WTC11 (cell line): ENCODE measurements around the gene CXCR1. TPM values are rescaled to one million over a fixed set of nuclear protein-coding genes. Genes with fewer than 3 reads are reported as not detected.

ENCODE experiments used
- ATAC-seq: fragments of 200-7000 bp; cut with Tn5 transposase; 2 replicates; pipeline ENCODE4 v1.10.0; 2021; ENCODE audit warnings: mild to moderate bottlenecking, moderate library complexity
- CTCF ChIA-PET: fragments of 300-600 bp; sonication (Branson Sonifier 250); formaldehyde crosslinking; loops from one replicate; lab custom pipeline; 2021; ENCODE audit warnings: antibody characterized with exemption; lab: Charles Lee
- POLR2A ChIA-PET: fragments of 350-600 bp; sonication (Branson Sonifier 250); formaldehyde crosslinking; loops from one replicate; lab custom pipeline; 2021; ENCODE audit warnings: antibody characterized with exemption; lab: Charles Lee
- DNase-seq: peaks from one replicate; pipeline ENCODE4 v3.0.0; 2021; ENCODE audit warnings: low spot score
- H3K27ac Mint-ChIP-seq: 2 replicates; pipeline ENCODE4 v1.8.0; 2021; ENCODE audit warnings: mixed read lengths
- H3K27me3 Mint-ChIP-seq: 2 replicates; pipeline ENCODE4 v1.8.0; 2021; ENCODE audit warnings: low read depth, mild to moderate bottlenecking, moderate library complexity, mixed read lengths
- H3K36me3 Mint-ChIP-seq: 2 replicates; pipeline ENCODE4 v1.8.0; 2021; ENCODE audit warnings: mixed read lengths
- H3K4me1 Mint-ChIP-seq: 2 replicates; pipeline ENCODE4 v1.8.0; 2022; ENCODE audit warnings: mixed read lengths
- H3K4me3 Mint-ChIP-seq: 2 replicates; pipeline ENCODE4 v1.8.0; 2021; ENCODE audit warnings: mild to moderate bottlenecking, moderate library complexity, mixed read lengths
- H3K9me3 Mint-ChIP-seq: 2 replicates; pipeline ENCODE4 v1.8.0; 2021; ENCODE audit warnings: mixed read lengths
- CREB1 ChIP-seq: sonication (generic); formaldehyde crosslinking; IDR thresholded peaks from 2 replicates; pipeline ENCODE4 v1.8.0; 2023; ENCODE audit warnings: mild to moderate bottlenecking, missing genetic modification reagents
- ELF4 ChIP-seq: sonication (generic); formaldehyde crosslinking; IDR thresholded peaks from 2 replicates; pipeline ENCODE4 v1.8.1; 2022; ENCODE audit warnings: low read depth, mild to moderate bottlenecking, moderate library complexity, missing genetic modification reagents
- FOXK1 ChIP-seq: sonication (generic); formaldehyde crosslinking; IDR thresholded peaks from 2 replicates; pipeline ENCODE4 v1.8.0; 2022; ENCODE audit warnings: mild to moderate bottlenecking, moderate library complexity, missing genetic modification reagents
- GABPB1 ChIP-seq: sonication (generic); formaldehyde crosslinking; IDR thresholded peaks from 2 replicates; pipeline ENCODE4 v1.8.1; 2023; ENCODE audit warnings: mild to moderate bottlenecking, missing genetic modification reagents
- GRHL2 ChIP-seq: fragments of 250-450 bp; sonication (Bioruptor Pico); IDR thresholded peaks from 2 replicates; pipeline ENCODE4 v1.8.0; 2022; ENCODE audit warnings: mild to moderate bottlenecking, moderate library complexity; ENCODE audit not compliant: insufficient replicate concordance, severe bottlenecking
- KAT7 ChIP-seq: sonication (generic); formaldehyde crosslinking; IDR thresholded peaks from 2 replicates; pipeline ENCODE4 v1.8.1; 2023; ENCODE audit warnings: missing genetic modification reagents, mild to moderate bottlenecking, borderline replicate concordance
- MYBL2 ChIP-seq: sonication (generic); formaldehyde crosslinking; IDR thresholded peaks from 2 replicates; pipeline ENCODE4 v1.8.1; 2023; ENCODE audit warnings: mild to moderate bottlenecking, moderate library complexity, missing genetic modification reagents
- NFE2L1 ChIP-seq: sonication (generic); formaldehyde crosslinking; IDR thresholded peaks from 2 replicates; pipeline ENCODE4 v1.8.1; 2023; ENCODE audit warnings: missing genetic modification reagents
- NR2C2 ChIP-seq: sonication (generic); formaldehyde crosslinking; IDR thresholded peaks from 2 replicates; pipeline ENCODE4 v1.8.0; 2022; ENCODE audit warnings: mild to moderate bottlenecking, missing genetic modification reagents
- NR3C1 ChIP-seq: sonication (generic); formaldehyde crosslinking; conservative IDR thresholded peaks from 2 replicates; pipeline ENCODE4 v1.8.1; 2023; ENCODE audit warnings: low read depth, mild to moderate bottlenecking, missing genetic modification reagents
- OVOL2 ChIP-seq: fragments of 250-450 bp; sonication (Bioruptor Pico); IDR thresholded peaks from 2 replicates; pipeline ENCODE4 v1.9.0; 2021; ENCODE audit warnings: mild to moderate bottlenecking, borderline replicate concordance
- TEAD4 ChIP-seq: sonication (generic); formaldehyde crosslinking; IDR thresholded peaks from 2 replicates; pipeline ENCODE4 v1.8.0; 2022; ENCODE audit warnings: mild to moderate bottlenecking, missing genetic modification reagents
- TP53 ChIP-seq: sonication (generic); formaldehyde crosslinking; IDR thresholded peaks from 2 replicates; pipeline ENCODE4 v1.8.1; 2023; ENCODE audit warnings: mild to moderate bottlenecking, missing genetic modification reagents
- ZNF138 ChIP-seq: sonication (generic); formaldehyde crosslinking; conservative IDR thresholded peaks from 2 replicates; pipeline ENCODE4 v1.8.1; 2022; ENCODE audit warnings: mild to moderate bottlenecking, moderate library complexity, missing genetic modification reagents
- ZNF219 ChIP-seq: sonication (generic); formaldehyde crosslinking; IDR thresholded peaks from 2 replicates; pipeline ENCODE4 v1.8.0; 2023; ENCODE audit warnings: missing genetic modification reagents, mild to moderate bottlenecking, borderline replicate concordance
- ZNF416 ChIP-seq: fragments of 250-450 bp; sonication (Bioruptor Pico); IDR thresholded peaks from 2 replicates; pipeline ENCODE4 v1.9.0; 2021; ENCODE audit warnings: mild to moderate bottlenecking, inconsistent platforms
- total RNA-seq: library from RNA; stranded (reverse); gene quantifications from 3 replicates; pipeline ENCODE4 v1.2.3, GENCODE V29; 2021
- TF ChIP-seq, protein P1 (sequence below): fragments of 200-600 bp; IDR thresholded peaks from 2 replicates; pipeline ENCODE4 v1.8.0; 2022; ENCODE audit warnings: antibody characterized with exemption
- TF ChIP-seq, protein P2 (sequence below): sonication (generic); formaldehyde crosslinking; IDR thresholded peaks from 2 replicates; pipeline ENCODE4 v1.8.1; 2023; ENCODE audit warnings: mild to moderate bottlenecking, missing genetic modification reagents, moderate library complexity
- TF ChIP-seq, protein P3 (sequence below): sonication (generic); formaldehyde crosslinking; IDR thresholded peaks from 2 replicates; pipeline ENCODE4 v1.8.0; 2022; ENCODE audit warnings: mild to moderate bottlenecking, missing genetic modification reagents
- TF ChIP-seq, protein P4 (sequence below): sonication (generic); formaldehyde crosslinking; IDR thresholded peaks from 2 replicates; pipeline ENCODE4 v1.8.0; 2022; ENCODE audit warnings: mild to moderate bottlenecking, missing genetic modification reagents
- TF ChIP-seq, protein P5 (sequence below): sonication (generic); formaldehyde crosslinking; conservative IDR thresholded peaks from 2 replicates; pipeline ENCODE4 v1.8.1; 2022; ENCODE audit warnings: mild to moderate bottlenecking, missing genetic modification reagents
- TF ChIP-seq, protein P6 (sequence below): sonication (generic); formaldehyde crosslinking; IDR thresholded peaks from 2 replicates; pipeline ENCODE4 v1.8.0; 2023; ENCODE audit warnings: missing genetic modification reagents, mild to moderate bottlenecking, borderline replicate concordance

CXCR1 gene
- total RNA-seq, 1 experiment from 2014 or later = not detected

DNA sequence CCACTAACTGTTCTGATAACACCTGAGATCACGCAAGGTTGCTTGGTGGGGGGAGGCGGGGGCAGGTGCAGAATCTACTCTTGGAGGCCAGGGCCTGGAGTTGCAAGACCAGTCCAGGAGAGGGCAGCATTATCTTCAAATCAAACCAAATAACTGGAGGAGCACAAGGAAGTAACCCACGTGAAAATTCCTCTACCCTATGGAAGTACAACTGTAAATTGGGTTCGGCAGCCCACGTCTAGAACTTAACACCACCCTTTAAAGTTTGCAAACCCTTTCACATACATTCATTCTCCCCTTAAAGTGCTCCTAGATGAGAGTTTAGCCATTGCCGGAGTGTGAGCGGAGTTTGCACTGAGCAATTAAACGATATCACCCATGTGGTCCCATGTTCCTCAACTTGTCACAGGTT is 19.6 kb upstream of the CXCR1 start:
- Mint-ChIP-seq H3K9me3 (no peaks in the 10 kb centered on the region), H3K27me3 (peaks cover 3% of the 10 kb centered on the region), H3K4me1 (0 out of 2 replicates have a peak, but pooled peaks cover 3% of the 10 kb centered on the region), H3K36me3 (no peaks in the 10 kb centered on the region), H3K4me3 (no peak overlapping the region), H3K27ac (no peak overlapping the region)
- CTCF ChIA-PET = interaction anchor here (1.0 kb wide), 1 partner anchor 18 kb away, joined by 3 read pairs; no protein-coding TSS in a partner anchor
- POLR2A ChIA-PET = no interaction called here
- ATAC-seq (peak; percentile 95), DNase-seq (peak; percentile 75)
- TF ChIP-seq, protein P1, sequence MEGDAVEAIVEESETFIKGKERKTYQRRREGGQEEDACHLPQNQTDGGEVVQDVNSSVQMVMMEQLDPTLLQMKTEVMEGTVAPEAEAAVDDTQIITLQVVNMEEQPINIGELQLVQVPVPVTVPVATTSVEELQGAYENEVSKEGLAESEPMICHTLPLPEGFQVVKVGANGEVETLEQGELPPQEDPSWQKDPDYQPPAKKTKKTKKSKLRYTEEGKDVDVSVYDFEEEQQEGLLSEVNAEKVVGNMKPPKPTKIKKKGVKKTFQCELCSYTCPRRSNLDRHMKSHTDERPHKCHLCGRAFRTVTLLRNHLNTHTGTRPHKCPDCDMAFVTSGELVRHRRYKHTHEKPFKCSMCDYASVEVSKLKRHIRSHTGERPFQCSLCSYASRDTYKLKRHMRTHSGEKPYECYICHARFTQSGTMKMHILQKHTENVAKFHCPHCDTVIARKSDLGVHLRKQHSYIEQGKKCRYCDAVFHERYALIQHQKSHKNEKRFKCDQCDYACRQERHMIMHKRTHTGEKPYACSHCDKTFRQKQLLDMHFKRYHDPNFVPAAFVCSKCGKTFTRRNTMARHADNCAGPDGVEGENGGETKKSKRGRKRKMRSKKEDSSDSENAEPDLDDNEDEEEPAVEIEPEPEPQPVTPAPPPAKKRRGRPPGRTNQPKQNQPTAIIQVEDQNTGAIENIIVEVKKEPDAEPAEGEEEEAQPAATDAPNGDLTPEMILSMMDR = peak; percentile 57
- TF ChIP-seq KAT7 (CRISPR knock-in tag) (no peak), ZNF416 (CRISPR knock-in tag) (no peak), OVOL2 (CRISPR knock-in tag) (no peak), GABPB1 (CRISPR knock-in tag) (0 out of 2 replicates have a peak, but pooled peaks have one; percentile 20)
- TF ChIP-seq, protein P2, sequence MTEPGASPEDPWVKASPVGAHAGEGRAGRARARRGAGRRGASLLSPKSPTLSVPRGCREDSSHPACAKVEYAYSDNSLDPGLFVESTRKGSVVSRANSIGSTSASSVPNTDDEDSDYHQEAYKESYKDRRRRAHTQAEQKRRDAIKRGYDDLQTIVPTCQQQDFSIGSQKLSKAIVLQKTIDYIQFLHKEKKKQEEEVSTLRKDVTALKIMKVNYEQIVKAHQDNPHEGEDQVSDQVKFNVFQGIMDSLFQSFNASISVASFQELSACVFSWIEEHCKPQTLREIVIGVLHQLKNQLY (CRISPR knock-in tag) = no peak
- TF ChIP-seq, protein P3, sequence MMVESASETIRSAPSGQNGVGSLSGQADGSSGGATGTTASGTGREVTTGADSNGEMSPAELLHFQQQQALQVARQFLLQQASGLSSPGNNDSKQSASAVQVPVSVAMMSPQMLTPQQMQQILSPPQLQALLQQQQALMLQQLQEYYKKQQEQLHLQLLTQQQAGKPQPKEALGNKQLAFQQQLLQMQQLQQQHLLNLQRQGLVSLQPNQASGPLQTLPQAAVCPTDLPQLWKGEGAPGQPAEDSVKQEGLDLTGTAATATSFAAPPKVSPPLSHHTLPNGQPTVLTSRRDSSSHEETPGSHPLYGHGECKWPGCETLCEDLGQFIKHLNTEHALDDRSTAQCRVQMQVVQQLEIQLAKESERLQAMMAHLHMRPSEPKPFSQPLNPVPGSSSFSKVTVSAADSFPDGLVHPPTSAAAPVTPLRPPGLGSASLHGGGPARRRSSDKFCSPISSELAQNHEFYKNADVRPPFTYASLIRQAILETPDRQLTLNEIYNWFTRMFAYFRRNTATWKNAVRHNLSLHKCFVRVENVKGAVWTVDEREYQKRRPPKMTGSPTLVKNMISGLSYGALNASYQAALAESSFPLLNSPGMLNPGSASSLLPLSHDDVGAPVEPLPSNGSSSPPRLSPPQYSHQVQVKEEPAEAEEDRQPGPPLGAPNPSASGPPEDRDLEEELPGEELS (CRISPR knock-in tag) = no peak

DNA sequence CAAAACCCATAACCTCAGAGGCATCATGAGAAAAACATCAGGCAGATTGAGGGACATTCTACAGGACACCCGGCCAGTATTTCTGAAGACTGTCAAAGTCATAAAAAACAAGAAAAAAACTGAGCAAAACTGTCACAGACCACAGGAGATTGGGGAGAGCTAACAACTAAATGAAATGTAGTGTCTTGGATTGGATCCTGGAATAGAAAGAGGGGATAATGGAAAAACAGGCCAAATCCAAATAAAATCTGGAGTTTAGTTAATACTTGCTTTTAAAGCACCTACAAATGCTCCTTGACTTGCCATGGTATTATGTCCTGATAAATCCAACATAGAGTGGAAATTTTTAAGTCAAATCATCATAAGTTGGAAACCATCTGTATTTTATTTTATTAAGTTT is 17.6 kb upstream of the CXCR1 start:
- ATAC-seq (no peak), DNase-seq (no peak)
- ChIA-PET POLR2A (no interaction called here), CTCF (no interaction called here)
- Mint-ChIP-seq H3K9me3 (peaks cover 12% of the 10 kb centered on the region), H3K4me1 (0 out of 2 replicates have a peak, but pooled peaks cover 3% of the 10 kb centered on the region), H3K4me3 (no peak overlapping the region), H3K27me3 (peaks cover 10% of the 10 kb centered on the region), H3K36me3 (peaks cover 2% of the 10 kb centered on the region), H3K27ac (no peak overlapping the region)
- TF ChIP-seq GRHL2 (CRISPR knock-in tag) (no peak), NFE2L1 (no peak), CREB1 (no peak), GABPB1 (CRISPR knock-in tag) (no peak), ELF4 (CRISPR knock-in tag) (no peak), ZNF138 (CRISPR knock-in tag) (no peak)
- TF ChIP-seq, protein P4, sequence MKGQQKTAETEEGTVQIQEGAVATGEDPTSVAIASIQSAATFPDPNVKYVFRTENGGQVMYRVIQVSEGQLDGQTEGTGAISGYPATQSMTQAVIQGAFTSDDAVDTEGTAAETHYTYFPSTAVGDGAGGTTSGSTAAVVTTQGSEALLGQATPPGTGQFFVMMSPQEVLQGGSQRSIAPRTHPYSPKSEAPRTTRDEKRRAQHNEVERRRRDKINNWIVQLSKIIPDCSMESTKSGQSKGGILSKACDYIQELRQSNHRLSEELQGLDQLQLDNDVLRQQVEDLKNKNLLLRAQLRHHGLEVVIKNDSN = no peak
- TF ChIP-seq, protein P5, sequence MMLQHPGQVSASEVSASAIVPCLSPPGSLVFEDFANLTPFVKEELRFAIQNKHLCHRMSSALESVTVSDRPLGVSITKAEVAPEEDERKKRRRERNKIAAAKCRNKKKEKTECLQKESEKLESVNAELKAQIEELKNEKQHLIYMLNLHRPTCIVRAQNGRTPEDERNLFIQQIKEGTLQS (CRISPR knock-in tag) = no peak

DNA sequence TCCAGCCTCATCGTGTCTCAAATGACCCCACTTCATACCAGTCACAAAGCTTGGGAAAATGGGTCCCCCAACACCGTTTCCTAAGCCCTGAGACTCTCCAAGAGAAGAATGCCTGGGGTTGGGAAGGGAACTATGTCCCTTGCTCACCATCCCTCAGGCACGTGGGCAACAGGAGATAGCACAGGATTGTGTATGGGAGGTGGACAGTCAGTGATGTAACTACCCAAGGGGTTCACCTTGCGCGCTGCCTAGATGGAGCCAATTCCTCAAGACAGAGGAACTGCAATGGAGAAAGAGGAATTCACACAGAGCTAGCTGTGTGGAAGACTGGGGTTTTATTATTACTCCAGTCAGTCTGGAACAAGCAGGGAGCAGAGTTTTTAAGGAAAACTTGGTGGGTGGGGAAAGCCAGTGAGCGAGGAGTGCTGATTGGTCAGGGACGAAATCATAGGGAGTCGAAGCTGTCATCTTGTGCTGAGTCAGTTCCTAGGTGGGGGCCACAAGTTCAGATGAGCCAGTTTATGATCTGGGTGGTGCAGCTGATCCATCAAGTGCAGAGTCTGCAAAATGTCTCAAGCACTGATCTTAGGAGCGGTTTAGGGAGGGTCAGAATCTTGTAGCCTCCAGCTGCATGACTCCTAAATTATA is 13.8 kb upstream of the CXCR1 start:
- no peak overlapping the region for H3K27ac Mint-ChIP-seq
- ATAC-seq (no peak), DNase-seq (no peak)
- H3K4me1 Mint-ChIP-seq = no peaks in the 10 kb centered on the region
- H3K4me3 Mint-ChIP-seq = no peak overlapping the region
- peaks cover 10% of the 10 kb centered on the region for H3K36me3 Mint-ChIP-seq
- peaks cover 19% of the 10 kb centered on the region for H3K27me3 Mint-ChIP-seq
- ChIA-PET POLR2A (no interaction called here), CTCF (interaction anchor here (1.1 to 1.6 kb wide), 3 partner anchors 12 to 395 kb away, joined by 4 to 5 read pairs (median 4); no protein-coding TSS in a partner anchor)
- peaks cover 25% of the 10 kb centered on the region for H3K9me3 Mint-ChIP-seq
- TF ChIP-seq ZNF219 (CRISPR knock-in tag) = no peak
- no peak for TF ChIP-seq NR3C1
- TF ChIP-seq NFE2L1 = no peak
- TF ChIP-seq, protein P6, sequence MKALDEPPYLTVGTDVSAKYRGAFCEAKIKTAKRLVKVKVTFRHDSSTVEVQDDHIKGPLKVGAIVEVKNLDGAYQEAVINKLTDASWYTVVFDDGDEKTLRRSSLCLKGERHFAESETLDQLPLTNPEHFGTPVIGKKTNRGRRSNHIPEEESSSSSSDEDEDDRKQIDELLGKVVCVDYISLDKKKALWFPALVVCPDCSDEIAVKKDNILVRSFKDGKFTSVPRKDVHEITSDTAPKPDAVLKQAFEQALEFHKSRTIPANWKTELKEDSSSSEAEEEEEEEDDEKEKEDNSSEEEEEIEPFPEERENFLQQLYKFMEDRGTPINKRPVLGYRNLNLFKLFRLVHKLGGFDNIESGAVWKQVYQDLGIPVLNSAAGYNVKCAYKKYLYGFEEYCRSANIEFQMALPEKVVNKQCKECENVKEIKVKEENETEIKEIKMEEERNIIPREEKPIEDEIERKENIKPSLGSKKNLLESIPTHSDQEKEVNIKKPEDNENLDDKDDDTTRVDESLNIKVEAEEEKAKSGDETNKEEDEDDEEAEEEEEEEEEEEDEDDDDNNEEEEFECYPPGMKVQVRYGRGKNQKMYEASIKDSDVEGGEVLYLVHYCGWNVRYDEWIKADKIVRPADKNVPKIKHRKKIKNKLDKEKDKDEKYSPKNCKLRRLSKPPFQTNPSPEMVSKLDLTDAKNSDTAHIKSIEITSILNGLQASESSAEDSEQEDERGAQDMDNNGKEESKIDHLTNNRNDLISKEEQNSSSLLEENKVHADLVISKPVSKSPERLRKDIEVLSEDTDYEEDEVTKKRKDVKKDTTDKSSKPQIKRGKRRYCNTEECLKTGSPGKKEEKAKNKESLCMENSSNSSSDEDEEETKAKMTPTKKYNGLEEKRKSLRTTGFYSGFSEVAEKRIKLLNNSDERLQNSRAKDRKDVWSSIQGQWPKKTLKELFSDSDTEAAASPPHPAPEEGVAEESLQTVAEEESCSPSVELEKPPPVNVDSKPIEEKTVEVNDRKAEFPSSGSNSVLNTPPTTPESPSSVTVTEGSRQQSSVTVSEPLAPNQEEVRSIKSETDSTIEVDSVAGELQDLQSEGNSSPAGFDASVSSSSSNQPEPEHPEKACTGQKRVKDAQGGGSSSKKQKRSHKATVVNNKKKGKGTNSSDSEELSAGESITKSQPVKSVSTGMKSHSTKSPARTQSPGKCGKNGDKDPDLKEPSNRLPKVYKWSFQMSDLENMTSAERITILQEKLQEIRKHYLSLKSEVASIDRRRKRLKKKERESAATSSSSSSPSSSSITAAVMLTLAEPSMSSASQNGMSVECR (CRISPR knock-in tag) = no peak
- no peak for TF ChIP-seq NR2C2
- no peak for TF ChIP-seq FOXK1 (CRISPR knock-in tag)
- no peak for TF ChIP-seq TEAD4 (CRISPR knock-in tag)
- TF ChIP-seq TP53 (CRISPR knock-in tag) = no peak
- TF ChIP-seq MYBL2 = no peak
